SKM-1 (cell line): ENCODE measurements around the gene GATA6.

Experiments
- DNase-seq: peaks from one replicate; lab custom pipeline; 2025; ENCODE audit not compliant: unreplicated experiment; lab: John Stamatoyannopoulos, UW

Gene GATA6

GRCh38 chr18:22166069-22166950 is 3.1 kb upstream of the GATA6 start:
- DNase-seq, result no peak

- DNase-seq, result no peak
Measured at GRCh38 chr18:22167091-22167470, 2.3 kb upstream of the GATA6 start.

GRCh38 chr18:22167471-22168241 is 1.7 kb upstream of the GATA6 start:
- DNase-seq, result no peak

GRCh38 chr18:22168360-22168921 is 948 bp upstream of the GATA6 start:
- no peak for DNase-seq

GRCh38 chr18:22169889-22170420 is 566 bp downstream of the GATA6 start:
- DNase-seq, result no peak

- DNase-seq, result no peak
Measured at GRCh38 chr18:22170421-22171257, 1.2 kb downstream of the GATA6 start.

- no peak for DNase-seq
Measured at GRCh38 chr18:22171258-22172119, 2.1 kb downstream of the GATA6 start.

GRCh38 chr18:22172120-22172582 is 2.8 kb downstream of the GATA6 start:
- DNase-seq, result no peak

- DNase-seq, result no peak
Measured at GRCh38 chr18:22172594-22173049, 3.2 kb downstream of the GATA6 start.

GRCh38 chr18:22173221-22173927 is 4.0 kb downstream of the GATA6 start:
- DNase-seq, result no peak

GRCh38 chr18:22173928-22174301 is 4.5 kb downstream of the GATA6 start:
- no peak for DNase-seq

- no peak for DNase-seq
Measured at GRCh38 chr18:22174341-22175145, 5.2 kb downstream of the GATA6 start.

- no peak for DNase-seq
Measured at GRCh38 chr18:22175346-22175745, 6.0 kb downstream of the GATA6 start.

- no peak for DNase-seq
Measured at GRCh38 chr18:22176420-22177326, 7.3 kb downstream of the GATA6 start.

- DNase-seq, result no peak
Measured at GRCh38 chr18:22177327-22177871, 8.0 kb downstream of the GATA6 start.

GRCh38 chr18:22179174-22179573 is 9.8 kb downstream of the GATA6 start:
- DNase-seq, result no peak

- DNase-seq, result no peak
Measured at GRCh38 chr18:22179631-22180030, 10.2 kb downstream of the GATA6 start.
